Activated effector memory CD4-positive, alpha-beta T cell treated with Interleukin-2 at 50 U/mL for 16 hours (primary cell): Measurements from ENCODE around the gene RPS6KA4.
A peak's percentile ranks its signal among the peaks of the same experiment; 100 is the strongest.

Experiments used
- DNase-seq: peaks from one replicate; pipeline ENCODE4 v3.0.0-alpha.2; 2020

The RPS6KA4 gene

DNA sequence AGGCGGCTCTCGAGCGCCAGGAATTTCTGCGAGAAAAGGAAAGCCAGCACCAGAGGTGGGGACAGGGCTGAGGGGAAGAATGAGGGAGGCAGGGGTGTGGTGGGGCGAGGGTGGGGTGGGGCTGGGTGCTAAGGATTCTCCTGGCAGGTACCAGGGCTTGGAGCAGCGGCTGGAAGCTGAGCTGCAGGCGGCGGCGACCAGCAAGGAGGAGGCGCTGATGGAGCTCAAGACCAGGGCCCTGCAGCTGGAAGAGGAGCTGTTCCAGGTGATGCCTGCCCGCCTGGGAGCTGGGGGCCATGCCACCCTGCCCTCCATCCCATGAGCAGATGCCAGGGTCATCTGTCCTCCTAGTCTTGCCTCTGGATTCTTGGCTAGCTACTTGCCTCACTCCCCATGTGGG is 9.6 kb upstream of the RPS6KA4 start:
- DNase-seq = no peak

DNA sequence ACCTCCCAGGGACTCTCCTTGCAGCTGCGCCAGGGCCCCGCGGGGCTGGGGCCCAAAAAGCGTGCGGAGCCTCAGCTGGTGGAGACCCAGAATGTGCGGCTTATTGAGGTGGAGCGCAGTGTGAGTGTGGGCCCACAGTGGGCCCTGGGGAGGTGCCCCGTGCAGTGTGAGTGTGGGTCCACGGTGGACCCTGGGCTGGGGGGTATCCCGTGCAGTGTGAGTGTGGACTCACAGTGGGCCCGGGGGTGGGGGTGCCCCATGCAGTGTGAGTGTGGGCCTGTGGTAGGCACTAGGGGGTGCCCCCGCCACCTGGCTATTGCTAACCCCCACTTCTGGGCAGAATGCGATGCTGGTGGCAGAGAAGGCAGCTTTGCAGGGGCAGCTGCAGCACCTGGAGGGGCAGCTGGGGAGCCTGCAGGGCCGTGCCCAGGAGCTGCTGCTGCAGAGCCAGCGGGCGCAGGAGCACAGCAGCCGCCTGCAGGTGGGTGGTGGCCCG is 7.8 kb upstream of the RPS6KA4 start:
- no peak for DNase-seq

DNA sequence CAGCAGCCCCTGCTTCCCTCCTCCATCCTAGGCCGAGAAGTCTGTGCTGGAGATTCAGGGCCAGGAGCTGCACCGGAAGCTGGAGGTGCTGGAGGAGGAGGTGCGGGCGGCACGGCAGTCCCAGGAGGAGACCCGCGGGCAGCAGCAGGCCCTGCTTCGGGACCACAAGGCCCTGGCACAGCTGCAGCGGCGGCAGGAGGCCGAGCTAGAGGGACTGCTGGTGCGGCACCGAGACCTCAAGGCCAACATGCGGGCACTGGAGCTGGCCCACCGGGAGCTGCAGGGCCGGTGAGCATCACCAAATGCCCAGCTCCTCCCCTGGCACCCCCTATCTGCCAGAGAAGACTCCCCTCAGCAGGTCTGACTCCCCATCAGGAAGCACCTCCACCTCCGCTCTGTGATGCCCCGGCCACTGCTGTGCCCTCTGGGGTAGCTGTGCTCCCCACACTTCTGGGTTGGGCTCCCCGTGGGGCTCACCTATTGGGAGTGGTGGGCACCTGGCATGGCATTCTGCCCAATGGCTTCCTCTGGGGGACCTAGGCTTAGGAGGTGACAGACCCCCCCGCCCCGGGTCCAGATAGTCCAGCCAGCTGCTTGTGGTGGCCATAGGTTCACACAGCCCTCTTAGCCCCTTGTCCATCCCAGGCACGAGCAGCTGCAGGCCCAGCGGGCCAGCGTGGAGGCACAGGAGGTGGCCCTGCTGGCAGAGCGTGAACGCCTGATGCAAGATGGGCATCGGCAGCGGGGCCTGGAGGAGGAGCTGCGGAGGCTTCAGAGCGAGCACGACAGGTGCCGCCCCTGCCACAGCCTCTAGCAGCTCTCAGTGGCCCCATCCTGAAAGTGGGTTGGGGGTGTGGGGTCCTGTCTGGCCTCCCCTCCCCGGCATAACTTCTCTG is 6.6 kb upstream of the RPS6KA4 start:
- DNase-seq = no peak

DNA sequence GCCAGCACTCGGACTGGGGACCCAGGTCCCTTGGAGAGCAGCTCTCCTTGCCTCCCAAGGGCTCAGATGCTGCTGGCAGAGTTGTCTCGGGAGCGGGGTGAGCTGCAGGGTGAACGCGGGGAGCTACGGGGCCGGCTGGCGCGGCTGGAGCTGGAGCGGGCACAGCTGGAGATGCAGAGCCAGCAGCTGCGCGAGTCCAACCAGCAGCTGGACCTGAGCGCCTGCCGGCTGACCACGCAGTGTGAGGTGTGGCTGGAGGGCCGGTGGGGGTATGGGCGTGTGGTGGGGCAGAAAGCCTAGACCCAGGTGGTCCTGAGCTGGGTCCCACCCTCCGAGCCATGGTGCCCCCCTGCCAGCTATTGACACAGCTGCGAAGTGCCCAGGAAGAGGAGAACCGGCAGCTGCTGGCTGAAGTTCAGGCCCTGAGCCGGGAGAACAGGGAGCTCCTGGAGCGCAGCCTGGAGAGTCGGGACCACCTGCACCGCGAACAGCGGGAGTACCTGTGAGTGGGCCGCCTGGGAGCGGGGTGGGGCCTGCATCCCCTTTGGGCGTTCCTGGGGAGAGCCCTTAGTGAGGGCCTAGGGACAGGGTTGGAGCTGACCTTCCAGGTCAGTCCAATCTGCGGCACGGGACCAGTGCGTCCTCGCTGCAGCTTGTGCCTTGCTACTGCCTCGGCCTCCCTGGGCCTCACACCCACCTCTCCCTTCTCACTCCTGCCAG is 5.8 kb upstream of the RPS6KA4 start:
- DNase-seq = no peak

DNA sequence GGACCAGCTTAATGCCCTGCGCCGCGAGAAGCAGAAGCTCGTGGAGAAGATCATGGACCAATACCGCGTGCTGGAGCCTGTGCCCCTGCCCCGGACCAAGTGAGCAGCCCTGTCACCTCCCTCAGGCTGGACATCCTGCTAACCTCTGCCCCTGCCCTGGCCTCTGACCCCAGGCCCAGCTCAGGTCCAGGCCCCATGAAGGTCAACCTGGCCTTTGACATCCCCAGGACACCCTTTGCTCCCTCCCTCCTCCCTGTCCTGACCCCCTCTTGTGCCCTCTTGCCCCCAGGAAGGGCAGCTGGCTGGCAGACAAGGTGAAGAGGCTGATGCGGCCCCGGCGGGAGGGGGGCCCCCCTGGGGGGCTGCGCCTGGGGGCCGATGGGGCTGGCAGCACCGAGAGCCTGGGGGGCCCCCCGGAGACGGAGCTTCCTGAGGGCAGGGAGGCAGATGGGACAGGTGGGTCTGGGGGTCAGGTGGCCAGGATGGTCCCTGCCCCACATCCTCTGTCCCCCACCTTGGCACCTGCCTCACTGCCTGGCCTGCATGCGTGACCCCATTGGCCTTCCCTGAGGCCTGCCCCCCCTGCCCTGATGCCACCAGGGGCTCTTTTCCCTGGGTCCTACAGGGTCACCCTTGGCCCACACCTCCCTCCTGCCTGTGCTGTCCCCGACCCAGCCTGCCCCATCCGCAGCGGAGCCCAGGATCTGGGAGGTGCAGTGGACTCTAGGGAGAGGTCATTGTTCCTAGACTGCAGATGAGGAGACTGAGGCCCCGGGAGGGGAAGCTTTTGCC is 5.1 kb upstream of the RPS6KA4 start:
- no peak for DNase-seq

DNA sequence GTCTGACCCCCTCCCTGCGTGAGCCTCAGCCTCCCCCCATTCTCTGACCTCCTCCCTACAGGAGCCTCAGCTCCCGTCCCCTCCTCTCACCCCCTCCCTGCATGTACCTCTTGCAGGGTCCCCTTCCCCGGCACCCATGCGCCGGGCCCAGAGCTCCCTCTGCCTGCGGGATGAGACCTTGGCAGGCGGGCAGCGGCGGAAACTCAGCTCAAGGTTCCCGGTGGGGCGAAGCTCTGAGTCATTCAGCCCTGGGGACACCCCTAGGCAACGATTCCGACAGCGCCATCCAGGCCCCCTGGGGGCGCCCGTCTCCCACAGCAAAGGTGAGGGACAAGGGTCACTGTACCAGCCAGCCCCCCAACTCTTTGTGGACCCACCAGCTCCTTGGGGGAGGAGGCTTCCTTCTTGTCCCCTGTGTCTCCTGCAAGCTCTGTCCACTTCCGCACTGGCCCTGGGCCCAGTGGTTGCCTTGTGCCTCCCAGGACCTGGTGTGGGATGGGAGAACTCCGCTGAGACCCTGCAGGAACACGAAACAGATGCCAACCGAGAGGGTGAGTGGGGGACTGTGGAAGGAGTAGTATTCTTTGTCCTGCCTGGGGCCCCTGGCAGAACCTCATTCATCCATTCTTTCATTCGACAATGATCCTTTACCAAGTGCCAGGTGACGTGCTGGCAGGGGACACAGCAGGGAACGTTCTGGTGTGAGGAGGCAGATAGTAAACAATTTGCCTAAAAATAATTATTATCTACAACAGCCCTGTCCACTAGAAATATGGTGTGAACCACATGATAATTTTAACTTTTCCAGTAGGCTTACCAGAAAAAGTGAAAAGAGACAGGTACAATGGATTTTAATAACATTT is 3.7 kb upstream of the RPS6KA4 start:
- no peak for DNase-seq

DNA sequence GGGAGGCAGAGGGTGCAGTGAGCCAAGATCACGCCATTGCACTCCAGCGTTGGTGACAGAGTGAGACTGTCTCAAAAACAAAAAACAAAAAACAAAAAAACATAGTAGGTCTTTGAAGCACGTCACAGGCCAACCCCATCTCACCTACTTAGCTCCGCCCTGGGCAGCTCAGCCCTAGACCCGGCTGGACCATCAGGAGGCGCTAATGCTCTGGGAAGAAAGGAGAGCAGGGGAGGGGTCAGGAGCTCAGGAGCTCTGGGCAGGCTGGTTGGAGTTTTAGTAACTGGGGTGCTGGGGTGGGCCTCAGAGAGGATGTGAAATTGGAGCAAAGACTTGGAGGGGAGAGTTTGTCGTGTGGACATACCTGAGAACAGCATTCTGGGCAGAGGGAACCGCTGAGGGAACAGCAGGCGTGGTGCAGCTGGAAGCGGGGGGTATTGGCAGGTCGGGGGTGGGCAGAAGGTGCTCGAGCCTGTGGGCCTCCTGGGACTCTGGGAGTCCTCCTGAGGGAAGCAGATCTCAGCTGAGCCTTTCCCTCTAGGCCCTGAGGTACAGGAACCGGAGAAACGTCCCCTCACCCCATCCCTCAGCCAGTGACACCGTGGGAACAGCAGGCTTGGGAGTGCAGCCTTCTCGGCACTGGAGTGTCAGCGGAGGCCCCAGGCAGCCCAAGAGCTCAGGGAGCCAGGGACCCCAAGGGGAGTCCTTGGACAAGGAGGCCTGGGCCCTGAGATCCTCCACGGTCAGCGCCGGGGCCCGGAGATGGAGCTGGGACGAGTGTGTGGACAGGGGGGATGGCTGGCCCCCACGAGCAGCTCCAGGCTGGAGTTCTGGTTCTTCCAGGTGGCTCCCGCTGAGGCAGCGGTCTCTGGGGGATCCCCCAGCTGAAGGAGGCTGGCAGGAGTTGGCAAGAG is 2.2 kb upstream of the RPS6KA4 start:
- DNase-seq = no peak

DNA sequence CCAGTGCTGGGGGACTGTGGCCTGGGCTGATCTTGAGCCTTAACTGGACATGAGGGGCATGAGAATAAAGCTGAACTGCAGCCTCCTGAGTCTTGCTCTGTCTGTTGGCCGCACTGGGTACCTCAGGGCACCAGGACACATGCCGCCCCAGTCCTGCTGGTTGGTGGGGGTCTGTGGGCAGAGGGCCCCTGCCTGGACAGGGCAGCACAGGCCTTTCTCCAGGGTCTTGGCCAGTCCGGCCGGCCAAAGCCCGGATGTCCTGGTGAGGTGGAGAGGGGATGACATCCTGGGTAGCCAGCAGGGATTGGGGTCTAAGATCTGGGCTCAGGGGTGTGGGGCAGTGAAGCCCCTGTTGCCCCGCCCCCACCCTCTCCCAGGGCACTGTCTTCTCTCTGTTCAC is 1.5 kb upstream of the RPS6KA4 start:
- DNase-seq = no peak

DNA sequence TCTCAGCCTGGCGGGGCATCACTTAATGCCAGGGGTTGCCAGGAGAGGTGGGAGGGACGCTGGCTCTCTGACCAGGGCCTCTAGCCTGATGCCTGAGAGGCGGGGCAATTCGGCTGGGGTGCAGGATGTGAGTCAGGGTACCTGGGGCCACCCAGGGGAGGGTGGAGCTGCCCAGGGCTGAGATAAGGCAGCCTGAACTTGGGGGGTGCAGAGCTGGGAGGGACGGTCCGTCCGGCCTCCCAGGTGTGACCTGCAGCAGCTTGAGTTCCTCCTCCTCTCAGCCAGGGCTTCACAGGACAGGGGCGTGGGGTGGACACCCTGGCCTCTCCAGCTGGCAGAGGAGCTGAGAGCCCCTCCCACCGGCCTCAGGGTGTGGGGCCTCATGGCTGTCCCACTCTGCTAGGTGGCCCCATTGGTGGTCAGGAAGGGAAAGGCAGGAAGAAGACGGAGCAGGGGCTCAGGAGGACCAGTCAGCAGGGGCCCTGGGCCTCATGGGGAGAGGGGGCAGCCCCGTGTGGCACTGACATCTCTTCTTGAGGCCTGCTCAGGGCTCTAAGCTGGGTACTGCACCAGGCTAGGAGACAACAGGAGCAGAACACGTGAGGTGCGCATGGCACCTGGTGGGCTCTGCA is 942 bp upstream of the RPS6KA4 start:
- DNase-seq = peak; percentile 27

DNA sequence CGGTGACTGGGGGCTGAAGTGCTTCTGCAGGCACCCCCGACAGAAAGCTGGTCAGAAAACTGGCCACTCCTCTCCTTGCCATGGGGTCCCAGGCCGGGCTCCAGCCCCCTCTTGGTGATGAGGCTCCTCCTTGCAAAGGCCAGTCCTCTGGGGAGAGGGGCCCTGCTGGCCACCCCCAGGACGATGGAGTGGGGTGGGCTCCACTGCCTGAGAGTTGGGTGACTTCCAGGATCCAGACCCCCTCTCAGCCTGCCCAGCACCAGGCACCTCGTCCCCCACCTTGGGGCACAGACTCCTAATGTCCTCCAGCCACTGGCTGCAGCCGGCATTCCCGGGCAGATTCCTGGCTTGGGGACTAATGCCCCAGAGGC is 441 bp upstream of the RPS6KA4 start:
- DNase-seq = no peak

DNA sequence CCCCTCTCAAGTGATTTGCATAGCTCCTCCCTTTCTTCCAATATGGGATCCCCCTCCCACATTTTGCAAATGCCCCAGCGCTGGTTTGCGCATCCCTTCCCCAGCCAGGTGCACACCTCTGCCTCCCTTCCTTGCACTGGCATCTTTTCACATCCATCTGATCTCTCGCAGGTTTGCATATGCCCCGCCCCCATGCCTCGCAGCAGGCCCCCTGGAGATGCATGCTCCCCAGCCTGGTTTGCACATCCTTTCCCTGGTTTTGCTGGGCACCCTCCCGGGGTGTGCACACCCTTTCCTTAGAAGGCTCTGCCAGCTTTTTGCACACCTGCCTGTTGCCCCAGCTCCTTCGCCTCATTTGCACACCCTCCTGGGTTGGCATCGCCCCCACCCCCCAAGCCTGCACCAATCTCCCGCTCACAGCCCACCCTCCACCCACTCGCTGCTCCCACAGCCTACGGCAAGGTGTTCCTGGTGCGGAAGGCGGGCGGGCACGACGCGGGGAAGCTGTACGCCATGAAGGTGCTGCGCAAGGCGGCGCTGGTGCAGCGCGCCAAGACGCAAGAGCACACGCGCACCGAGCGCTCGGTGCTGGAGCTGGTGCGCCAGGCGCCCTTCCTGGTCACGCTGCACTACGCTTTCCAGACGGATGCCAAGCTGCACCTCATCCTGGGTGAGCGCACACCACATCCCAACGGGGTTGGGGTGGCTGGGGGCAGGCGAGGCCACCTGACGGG is 917 bp downstream of the RPS6KA4 start:
- DNase-seq = peak; percentile 15

DNA sequence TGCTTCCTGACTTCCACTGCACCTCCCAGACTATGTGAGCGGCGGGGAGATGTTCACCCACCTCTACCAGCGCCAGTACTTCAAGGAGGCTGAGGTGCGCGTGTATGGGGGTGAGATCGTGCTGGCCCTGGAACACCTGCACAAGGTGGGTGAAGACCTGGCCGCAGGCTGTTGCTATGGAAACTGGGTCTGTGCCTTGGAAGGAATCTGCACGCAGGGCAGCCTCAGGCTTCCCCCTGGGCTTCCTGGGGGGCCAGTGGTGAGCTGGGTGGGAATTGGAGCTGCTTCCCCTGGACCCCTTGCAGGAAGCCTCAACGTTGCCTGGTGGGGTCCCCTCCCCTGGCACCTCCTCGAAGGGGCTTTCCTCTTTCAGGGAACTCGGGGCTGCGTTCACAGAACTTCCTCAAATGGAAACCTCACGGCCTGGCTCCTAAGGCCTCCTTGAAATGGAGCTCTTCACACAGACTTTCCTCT is 1.5 kb downstream of the RPS6KA4 start:
- DNase-seq = no peak

DNA sequence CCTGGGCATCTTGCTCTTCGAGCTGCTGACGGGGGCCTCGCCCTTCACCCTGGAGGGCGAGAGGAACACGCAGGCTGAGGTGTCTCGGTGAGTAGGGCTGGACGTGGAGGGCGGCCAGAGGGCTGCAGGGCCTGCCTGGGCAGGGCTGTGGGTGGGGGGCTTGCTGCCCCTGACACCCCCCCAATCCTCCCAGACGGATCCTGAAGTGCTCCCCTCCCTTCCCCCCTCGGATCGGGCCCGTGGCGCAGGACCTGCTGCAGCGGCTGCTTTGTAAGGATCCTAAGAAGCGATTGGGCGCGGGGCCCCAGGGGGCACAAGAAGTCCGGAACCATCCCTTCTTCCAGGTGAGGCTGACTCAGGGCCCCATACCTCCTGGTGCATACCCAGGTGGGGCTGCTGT is 2.7 kb downstream of the RPS6KA4 start:
- no peak for DNase-seq

DNA sequence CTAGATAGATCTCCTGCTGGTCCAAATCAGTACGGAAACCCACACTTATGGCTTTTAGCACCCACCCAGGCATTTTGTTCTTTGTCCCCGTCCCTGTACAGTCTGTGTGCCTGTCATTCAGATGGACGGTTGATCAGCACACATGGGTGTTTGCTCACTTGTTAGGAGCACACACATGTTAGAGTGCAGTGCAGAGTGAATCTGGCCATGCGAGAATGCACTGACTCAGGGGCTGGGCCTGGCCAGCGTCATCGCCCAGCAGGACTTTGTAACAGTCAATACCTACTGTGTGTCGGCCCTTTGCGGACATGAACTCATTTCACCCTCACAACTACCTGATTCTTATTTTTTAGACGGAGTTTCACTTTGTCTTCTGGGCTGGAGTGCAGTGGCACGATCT is 3.4 kb downstream of the RPS6KA4 start:
- no peak for DNase-seq

DNA sequence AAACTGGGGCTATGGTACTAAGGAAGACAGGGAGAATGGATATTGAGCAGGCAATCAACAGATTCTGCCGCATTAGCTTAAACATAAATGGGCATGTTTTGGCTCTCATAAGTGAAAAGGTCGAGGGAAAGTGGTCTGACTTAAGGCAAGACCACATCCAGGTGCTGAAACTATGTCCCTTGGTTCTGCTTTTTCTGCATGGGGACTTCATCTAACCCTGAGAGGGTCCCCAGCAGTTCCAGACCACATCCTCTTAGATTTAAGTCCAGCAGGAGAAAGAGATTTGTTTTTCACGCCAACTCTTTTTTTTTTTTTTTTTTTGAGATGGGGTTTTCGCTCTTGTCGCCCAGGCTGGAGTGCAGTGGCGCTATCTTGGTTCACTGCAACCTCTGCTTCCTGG is 5.5 kb downstream of the RPS6KA4 start:
- no peak for DNase-seq

DNA sequence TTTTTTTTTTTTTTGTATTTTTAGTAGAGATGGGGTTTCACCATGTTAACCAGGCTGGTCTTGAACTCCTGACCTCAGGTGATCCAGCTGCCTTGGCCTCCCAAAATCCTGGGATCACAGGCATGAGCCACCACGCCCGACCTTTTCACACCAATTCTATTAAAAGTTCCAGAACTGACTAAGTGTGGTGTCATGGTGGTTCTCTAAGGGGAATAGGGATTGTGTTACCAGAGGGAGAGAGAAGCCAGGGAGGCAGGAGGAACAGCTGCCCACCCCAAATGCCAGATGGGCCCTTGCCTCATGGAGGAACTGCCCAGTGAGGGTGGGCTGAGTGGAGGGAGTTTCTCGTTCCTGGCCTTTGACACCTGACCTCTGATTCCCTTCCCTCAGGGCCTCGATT is 5.9 kb downstream of the RPS6KA4 start:
- DNase-seq = no peak

DNA sequence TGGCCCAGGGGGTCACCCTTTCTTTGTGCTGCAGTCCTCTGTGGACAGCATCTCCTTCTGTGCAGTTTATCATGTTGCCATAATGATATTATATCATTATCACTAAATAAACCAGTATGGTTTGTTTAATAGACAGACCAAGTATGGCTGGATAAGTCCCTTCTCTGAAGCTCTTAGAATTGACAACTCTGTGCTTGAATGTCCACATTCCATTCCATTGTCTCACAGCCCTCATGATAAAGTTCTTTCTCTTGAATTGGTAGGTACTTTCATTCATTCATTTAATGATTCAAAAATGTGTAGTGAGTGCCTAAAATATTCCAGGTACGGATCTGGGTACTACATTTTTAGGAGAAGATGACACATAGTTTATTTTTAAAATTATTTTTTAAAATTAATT is 7.8 kb downstream of the RPS6KA4 start:
- no peak for DNase-seq

DNA sequence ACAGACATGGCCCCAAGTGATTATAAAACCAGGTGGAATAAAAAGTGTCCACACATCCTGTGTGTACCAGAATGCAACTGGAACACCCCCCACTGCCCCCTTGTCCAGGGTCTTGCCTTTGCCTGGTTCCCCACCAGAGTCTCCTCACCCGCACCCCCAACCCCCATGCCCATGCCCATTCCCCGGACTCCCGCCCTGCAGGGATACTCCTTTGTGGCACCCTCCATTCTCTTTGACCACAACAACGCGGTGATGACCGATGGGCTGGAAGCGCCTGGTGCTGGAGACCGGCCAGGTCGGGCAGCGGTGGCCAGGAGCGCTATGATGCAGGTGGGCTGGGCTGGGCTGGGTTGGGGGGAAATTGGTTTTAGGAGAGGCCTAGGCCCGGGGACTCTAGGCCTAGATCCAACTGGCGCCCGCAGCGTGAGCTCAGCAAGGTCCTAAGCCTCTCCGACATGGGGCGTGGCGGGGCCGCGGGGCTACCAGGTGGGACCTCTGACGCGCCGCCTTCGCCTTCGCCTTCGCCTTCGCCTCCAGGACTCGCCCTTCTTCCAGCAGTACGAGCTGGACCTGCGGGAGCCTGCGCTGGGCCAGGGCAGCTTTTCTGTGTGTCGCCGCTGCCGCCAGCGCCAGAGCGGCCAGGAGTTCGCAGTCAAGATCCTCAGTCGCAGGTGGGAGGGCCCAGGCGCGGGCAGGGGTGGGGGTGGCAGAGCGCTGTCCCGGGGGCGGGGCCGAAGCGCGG is 9.1 kb downstream of the RPS6KA4 start:
- DNase-seq = no peak

DNA sequence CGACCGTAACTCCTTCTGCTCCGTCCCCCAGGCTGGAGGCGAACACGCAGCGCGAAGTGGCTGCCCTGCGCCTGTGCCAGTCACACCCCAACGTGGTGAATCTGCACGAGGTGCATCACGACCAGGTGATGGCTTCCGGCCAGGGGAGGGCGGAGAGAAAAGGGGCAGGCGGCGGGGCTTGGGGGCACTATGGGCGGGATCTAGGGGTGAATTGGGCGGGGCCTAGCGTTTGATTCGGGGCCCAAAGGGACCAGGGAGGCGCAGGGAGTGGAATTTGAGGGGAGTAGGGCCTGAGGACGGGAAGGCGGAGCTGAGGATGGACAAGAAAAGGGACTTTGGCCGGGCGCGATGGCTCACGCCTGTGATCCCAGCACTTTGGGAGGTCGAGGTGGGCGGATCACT is 9.7 kb downstream of the RPS6KA4 start:
- no peak for DNase-seq
